GM08714 (cell line): ENCODE data around the gene FGG.

Source experiments
- H3K4me3 ChIP-seq: fragments of 200-500 bp; sonication (Bioruptor generic); 2 replicates; pipeline ENCODE4 v1.5.1; 2014; ENCODE audit warnings: mild to moderate bottlenecking, low read length, inconsistent platforms
- ZNF274 ChIP-seq: IDR thresholded peaks from 2 replicates; pipeline ENCODE4 v1.6.1; 2012; ENCODE audit warnings: mild to moderate bottlenecking, low read depth, low read length

Gene FGG

GRCh38 chr4:154612472-154613414, at the start of gene FGG:
FGG (minus strand) TSS chr4:154612656; CDS start chr4:154612609, 47 bp downstream.
- TF ChIP-seq ZNF274, result no peak
- H3K4me3 ChIP-seq, result no peak within 1 kb of the TSS

- TF ChIP-seq ZNF274, result no peak
- H3K4me3 ChIP-seq, result no peak overlapping the region
Observed at GRCh38 chr4:154660052-154660451, 47.6 kb upstream of the FGG start.

GRCh38 chr4:154658680-154659405, 46.4 kb upstream of the FGG start:
- H3K4me3 ChIP-seq, result no peak overlapping the region
- TF ChIP-seq ZNF274, result no peak

GRCh38 chr4:154643493-154643892, 31.0 kb upstream of the FGG start:
- no peak overlapping the region for H3K4me3 ChIP-seq
- no peak for TF ChIP-seq ZNF274

GRCh38 chr4:154642373-154643009, 30.0 kb upstream of the FGG start:
- no peak for TF ChIP-seq ZNF274
- H3K4me3 ChIP-seq, result no peak overlapping the region

DNA sequence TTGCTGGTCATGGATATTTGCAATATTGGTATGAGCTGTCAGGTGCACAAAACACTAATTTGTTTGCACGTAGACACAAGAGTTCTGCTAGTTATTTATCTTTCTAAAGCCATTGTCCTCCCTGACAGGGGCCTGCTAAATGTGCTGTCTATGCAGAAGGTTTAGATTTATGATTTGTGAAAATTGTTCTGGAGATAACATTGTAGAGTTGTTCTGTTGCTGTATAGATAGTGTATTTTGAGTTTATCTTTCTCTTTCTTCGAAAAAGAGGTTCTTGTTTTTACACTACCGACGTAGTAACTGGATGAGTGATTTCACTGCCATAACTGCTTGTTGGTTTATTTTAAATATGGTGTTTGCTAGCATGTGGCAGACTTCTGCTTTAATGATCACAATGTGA, 28.5 kb upstream of the FGG start:
- no peak overlapping the region for H3K4me3 ChIP-seq
- no peak for TF ChIP-seq ZNF274

DNA sequence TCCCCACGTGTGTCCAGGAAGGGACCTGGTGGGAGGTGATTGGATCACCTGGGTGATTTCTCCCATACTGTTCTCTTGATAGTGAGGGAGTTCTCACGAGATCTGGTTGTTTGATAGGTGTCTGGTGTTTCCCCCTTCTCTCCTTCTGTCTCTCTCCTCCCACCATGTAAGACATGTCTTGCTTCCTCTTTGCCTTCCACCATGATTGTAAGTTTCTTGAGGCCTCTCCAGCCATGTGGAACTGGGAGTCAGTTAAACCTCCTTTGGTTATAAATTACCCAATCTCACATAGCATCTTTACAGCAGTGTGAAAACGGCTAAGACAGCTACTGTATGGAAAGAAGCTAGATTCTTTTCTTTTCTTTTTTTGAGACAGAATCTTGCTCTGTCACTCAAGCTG, 21.6 kb upstream of the FGG start:
- TF ChIP-seq ZNF274, result no peak
- no peak overlapping the region for H3K4me3 ChIP-seq

DNA sequence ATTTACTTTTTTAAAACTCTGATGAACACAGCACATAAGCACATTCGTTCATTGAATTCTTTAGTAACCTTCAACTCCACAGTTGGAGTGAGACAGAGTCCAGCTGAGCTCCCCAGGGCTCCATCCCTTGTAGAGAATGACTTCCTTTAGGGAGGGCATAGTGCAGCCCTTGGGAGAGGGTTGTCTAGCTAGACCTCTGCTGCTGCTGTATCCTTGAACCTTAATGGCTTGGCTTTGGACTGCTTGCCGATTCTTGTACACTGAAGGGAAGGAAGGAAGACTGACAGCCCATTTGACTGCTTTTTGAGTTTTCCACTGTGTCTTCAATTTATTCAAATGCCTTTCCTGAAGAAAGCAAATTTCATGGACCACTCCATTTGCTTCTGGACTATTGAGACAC, 19.4 kb upstream of the FGG start:
- TF ChIP-seq ZNF274, result no peak
- no peak overlapping the region for H3K4me3 ChIP-seq

GRCh38 chr4:154630324-154630723, 17.9 kb upstream of the FGG start:
- no peak for TF ChIP-seq ZNF274
- H3K4me3 ChIP-seq, result no peak overlapping the region

DNA sequence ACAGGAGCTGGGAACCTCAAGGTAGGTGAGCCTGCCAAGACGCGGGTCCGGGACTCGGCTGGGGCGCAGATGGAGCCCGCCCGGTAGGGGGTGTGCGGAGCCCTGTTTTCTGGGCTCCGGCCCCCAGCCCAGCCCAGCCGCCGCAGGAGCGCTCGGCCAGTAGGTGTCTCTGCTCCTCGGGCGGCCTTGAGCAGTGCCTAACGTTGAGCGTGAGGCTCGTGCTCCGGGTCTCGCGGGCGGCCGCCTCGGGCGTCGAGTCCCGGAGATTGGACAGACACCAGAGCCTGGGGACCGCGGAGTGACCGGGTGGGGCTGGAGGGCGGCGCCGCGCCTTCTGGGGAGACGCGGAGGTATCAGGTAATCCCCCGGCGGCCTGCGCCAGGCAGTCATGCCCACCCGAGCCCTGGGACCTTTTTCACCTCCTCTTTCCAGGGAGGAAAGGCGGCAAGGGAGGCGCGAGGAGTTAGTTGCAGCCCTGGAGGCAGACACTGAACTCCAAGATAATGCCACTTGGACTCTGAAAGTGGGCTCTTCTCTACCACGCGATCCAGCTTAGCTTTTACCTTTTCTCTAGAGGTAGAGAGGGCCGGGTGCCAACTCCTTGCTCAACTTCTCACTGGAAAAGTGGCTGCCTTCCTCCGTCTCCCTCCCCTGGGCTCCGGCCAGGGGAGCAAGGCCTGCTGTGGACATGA, 14.5 kb upstream of the FGG start:
- H3K4me3 ChIP-seq, result no peak overlapping the region
- no peak for TF ChIP-seq ZNF274

DNA sequence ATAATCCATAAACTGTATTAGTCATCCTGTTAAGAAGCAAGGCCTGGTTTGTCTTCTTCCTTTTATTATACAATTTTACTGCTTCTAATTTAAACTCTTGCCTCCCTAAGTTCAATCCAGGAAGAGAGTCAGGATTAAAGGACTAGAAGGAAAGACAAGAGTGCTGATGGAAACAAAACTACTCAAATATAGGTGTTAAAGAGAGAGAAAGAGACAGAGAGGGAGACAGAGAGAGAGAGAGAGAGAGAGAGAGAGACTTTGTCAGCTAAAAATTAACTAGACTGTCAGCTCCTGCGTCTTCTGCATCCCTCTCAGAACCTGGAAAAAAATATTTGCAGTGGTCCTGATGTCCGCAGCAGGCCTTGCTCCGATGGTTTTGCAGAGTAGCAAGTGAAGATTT, 13.5 kb upstream of the FGG start:
- TF ChIP-seq ZNF274, result no peak
- H3K4me3 ChIP-seq, result no peak overlapping the region

- TF ChIP-seq ZNF274, result no peak
Observed at GRCh38 chr4:154623995-154624394, 11.5 kb upstream of the FGG start.

GRCh38 chr4:154623436-154623835, 11.0 kb upstream of the FGG start:
- H3K4me3 ChIP-seq, result no peak overlapping the region
- TF ChIP-seq ZNF274, result no peak

More at GRCh38 chr4:154623995-154624394, 11.5 kb upstream of the FGG start:
- H3K4me3 ChIP-seq, result no peak overlapping the region

GRCh38 chr4:154622598-154622997, 10.1 kb upstream of the FGG start:
- no peak overlapping the region for H3K4me3 ChIP-seq
- no peak for TF ChIP-seq ZNF274
